H1 (cell line): ENCODE results near the gene NDUFB1. TPM values are rescaled to one million over a fixed set of nuclear protein-coding genes. Genes with fewer than 3 reads are reported as not detected.

ENCODE experiments used
- CTCF ChIA-PET: fragments of 300-600 bp; sonication (Branson Sonifier 250); formaldehyde crosslinking; loops from one replicate; lab custom pipeline; 2021; ENCODE audit not compliant: partially characterized antibody; lab: Charles Lee
- POLR2A ChIA-PET: fragments of 300-600 bp; sonication (Branson Sonifier 250); formaldehyde crosslinking; loops from one replicate; lab custom pipeline; 2021; ENCODE audit warnings: inconsistent platforms; ENCODE audit not compliant: partially characterized antibody; lab: Charles Lee
- DNase-seq, 2 experiments: peaks; one replicate each; pipeline versions ENCODE4 v3.0.0 to v3.0.0-alpha.2; 2010 to 2022; ENCODE audit warnings: low spot score in 2 of 2, low read depth in 1 of 2, mixed read lengths in 1 of 2
- FAIRE-seq: peaks from 2 replicates; lab custom pipeline; 2011; peaks lifted over from hg19 to GRCh38; lab: Jason Lieb, UNC
- H2AFZ ChIP-seq: 2 replicates; pipeline ENCODE4 v1.8.1; 2012; ENCODE audit warnings: low read length, inconsistent platforms
- H2AK5ac ChIP-seq: 2 replicates; pipeline ENCODE4 v1.6.1; 2013; ENCODE audit warnings: low read depth, low read length
- H2BK120ac ChIP-seq: replicated peaks from 2 replicates; pipeline ENCODE3; 2013; ENCODE audit warnings: low read depth, low read length, inconsistent platforms
- H2BK12ac ChIP-seq: 2 replicates; pipeline ENCODE4 v1.6.1; 2013; ENCODE audit warnings: low read depth, low read length
- H2BK15ac ChIP-seq: 2 replicates; pipeline ENCODE4 v1.6.1; 2013; ENCODE audit warnings: low read length
- H2BK20ac ChIP-seq: 2 replicates; pipeline ENCODE4 v1.6.1; 2013; ENCODE audit warnings: low read length
- H2BK5ac ChIP-seq: 2 replicates; pipeline ENCODE4 v1.6.1; 2013; ENCODE audit warnings: low read depth, low read length
- H3K14ac ChIP-seq: 2 replicates; pipeline ENCODE4 v1.6.1; 2013; ENCODE audit warnings: inconsistent platforms; ENCODE audit not compliant: insufficient read length
- H3K18ac ChIP-seq: 2 replicates; pipeline ENCODE4 v1.6.1; 2013; ENCODE audit warnings: low read length; ENCODE audit errors: extremely low read depth
- H3K23ac ChIP-seq: 2 replicates; pipeline ENCODE4 v1.6.1; 2013; ENCODE audit warnings: inconsistent platforms; ENCODE audit not compliant: insufficient read length
- H3K23me2 ChIP-seq: 2 replicates; pipeline ENCODE4 v1.6.1; 2013; ENCODE audit warnings: low read depth, low read length
- H3K27ac ChIP-seq: 2 replicates; pipeline ENCODE4 v1.6.1; 2011; ENCODE audit warnings: low read depth, low read length, inconsistent platforms
- H3K27me3 ChIP-seq, 4 experiments: replicated peaks in 1 of 4; 1 replicate in 1 of 4; 2 replicates in 3 of 4; pipeline versions ENCODE4 v1.6.1 to v1.8.1; 2011 to 2013; ENCODE audit warnings: low read length in 3 of 4, mild to moderate bottlenecking in 3 of 4, inconsistent platforms in 2 of 4, mixed read lengths in 2 of 4, moderate library complexity in 1 of 4; ENCODE audit not compliant: control insufficient read depth in 3 of 4, insufficient read depth in 3 of 4; ENCODE audit errors: extremely low read depth in 1 of 4
- H3K36me3 ChIP-seq, 4 experiments: 2 replicates each; pipeline versions ENCODE4 v1.6.1 to v1.8.1; 2011 to 2013; ENCODE audit warnings: mild to moderate bottlenecking in 4 of 4, low read length in 3 of 4, moderate library complexity in 2 of 4, control low read depth in 1 of 4, inconsistent platforms in 1 of 4; ENCODE audit not compliant: insufficient read depth in 4 of 4, control insufficient read depth in 2 of 4
- H3K4ac ChIP-seq: replicated peaks from 2 replicates; pipeline ENCODE3; 2013; ENCODE audit warnings: low read length, low read depth, mixed read lengths, inconsistent platforms; ENCODE audit not compliant: insufficient read length
- H3K4me1 ChIP-seq, 4 experiments: replicated peaks in 1 of 4; 1 replicate in 1 of 4; 2 replicates in 3 of 4; pipeline versions ENCODE4 v1.6.1 to v1.8.1; 2011 to 2013; ENCODE audit warnings: low read length in 3 of 4, inconsistent platforms in 2 of 4, mixed read lengths in 1 of 4; ENCODE audit not compliant: insufficient read depth in 4 of 4, control insufficient read depth in 3 of 4
- H3K4me2 ChIP-seq, 2 experiments: 2 replicates each; pipeline versions ENCODE4 v1.6.1 to v1.8.1; 2011 to 2013; ENCODE audit warnings: low read depth in 2 of 2, low read length in 2 of 2, control low read depth in 1 of 2, inconsistent platforms in 1 of 2, mild to moderate bottlenecking in 1 of 2; ENCODE audit not compliant: insufficient read depth in 1 of 2
- H3K4me3 ChIP-seq, 4 experiments: fragments of 200-600, 300-600 bp in 1 of 4; sonication (generic), shearing (Covaris generic), sonication (Bioruptor Twin) in 1 of 4; 2 replicates each; pipeline versions ENCODE4 v1.5.1 to v1.8.1; 2011 to 2016; ENCODE audit warnings: low read length in 4 of 4, low read depth in 3 of 4, control low read depth in 2 of 4, inconsistent platforms in 2 of 4, mild to moderate bottlenecking in 2 of 4, mixed read lengths in 1 of 4, moderate library complexity in 1 of 4; ENCODE audit not compliant: insufficient read depth in 2 of 4; ENCODE audit errors: extremely low read depth in 1 of 4
- H3K56ac ChIP-seq: replicated peaks from 2 replicates; pipeline ENCODE3; 2013; ENCODE audit warnings: low read depth, mild to moderate bottlenecking, mixed read lengths, low read length, inconsistent platforms; ENCODE audit not compliant: insufficient read length
- H3K79me1 ChIP-seq: 2 replicates; pipeline ENCODE4 v1.6.1; 2013; ENCODE audit warnings: low read depth, low read length, control low read depth
- H3K79me2 ChIP-seq, 2 experiments: 2 replicates each; pipeline versions ENCODE4 v1.6.1 to v1.8.1; 2012 to 2013; ENCODE audit warnings: low read length in 2 of 2, mild to moderate bottlenecking in 2 of 2, inconsistent platforms in 1 of 2; ENCODE audit not compliant: insufficient read depth in 2 of 2, control insufficient read depth in 1 of 2
- H3K9ac ChIP-seq, 4 experiments: replicated peaks in 1 of 4; 1 replicate in 1 of 4; 2 replicates in 3 of 4; pipeline versions ENCODE4 v1.6.1 to v1.8.1; 2011 to 2013; ENCODE audit warnings: low read depth in 3 of 4, low read length in 3 of 4, control low read depth in 2 of 4, mild to moderate bottlenecking in 2 of 4, moderate library complexity in 2 of 4, inconsistent platforms in 1 of 4; ENCODE audit errors: extremely low read depth in 1 of 4
- H3K9me3 ChIP-seq, 2 experiments: 2 replicates each; pipeline versions ENCODE4 v1.6.1 to v1.8.1; 2012 to 2013; ENCODE audit warnings: mild to moderate bottlenecking in 2 of 2, moderate library complexity in 2 of 2, control low read depth in 1 of 2, inconsistent platforms in 1 of 2, low read depth in 1 of 2, low read length in 1 of 2, mixed read lengths in 1 of 2; ENCODE audit not compliant: insufficient read depth in 2 of 2
- H4K20me1 ChIP-seq, 2 experiments: replicated peaks in 1 of 2; 2 replicates each; pipeline versions ENCODE3 to v1.8.1; 2011 to 2013; ENCODE audit warnings: inconsistent platforms in 2 of 2, low read length in 2 of 2, mild to moderate bottlenecking in 1 of 2; ENCODE audit not compliant: insufficient read depth in 2 of 2, control insufficient read depth in 1 of 2
- H4K5ac ChIP-seq: 2 replicates; pipeline ENCODE4 v1.6.1; 2013; ENCODE audit warnings: low read length, low read depth, mixed read lengths, inconsistent platforms; ENCODE audit not compliant: insufficient read length
- H4K8ac ChIP-seq: 2 replicates; pipeline ENCODE4 v1.8.0; 2013; ENCODE audit warnings: mild to moderate bottlenecking, moderate library complexity, low read length, inconsistent platforms; ENCODE audit not compliant: insufficient read depth; ENCODE audit errors: extremely low read depth
- H4K91ac ChIP-seq: replicated peaks from 2 replicates; pipeline ENCODE3; 2013; ENCODE audit warnings: low read length, mixed read lengths, inconsistent platforms; ENCODE audit not compliant: insufficient read length
- POLR2AphosphoS5 ChIP-seq: IDR thresholded peaks from 2 replicates; pipeline ENCODE4 v1.6.1; 2011; ENCODE audit warnings: low read depth, low read length
- RAD21 ChIP-seq, 2 experiments: IDR thresholded peaks in 1 of 2; conservative IDR thresholded peaks in 1 of 2; 2 replicates each; pipeline ENCODE4 v1.6.1; 2011; ENCODE audit warnings: low read depth in 2 of 2, low read length in 2 of 2, improper control_type of control experiment in 1 of 2, inconsistent platforms in 1 of 2, mild to moderate bottlenecking in 1 of 2, moderate library complexity in 1 of 2
- TAF7 ChIP-seq: optimal IDR thresholded peaks from 2 replicates; pipeline ENCODE3; 2011; ENCODE audit warnings: low read depth, mild to moderate bottlenecking, inconsistent platforms, low read length, moderate library complexity, borderline replicate concordance
- WGBS, 2 experiments: shearing (Covaris generic) in 1 of 2; methylation state at CpG; one replicate each; pipeline versions ENCODE4 v1.1.6 to v1.1.7; 2013 to 2015; ENCODE audit warnings: low lambda C conversion rate in 2 of 2, mixed read lengths in 2 of 2, inconsistent platforms in 1 of 2, low coverage in 1 of 2, missing lambda C conversion rate in 1 of 2; ENCODE audit not compliant: insufficient replicate concordance in 2 of 2, insufficient coverage in 1 of 2, insufficient read length in 1 of 2; ENCODE audit errors: extremely low coverage in 1 of 2, missing lambda C conversion rate in 1 of 2; 5-methylcytosine and 5-hydroxymethylcytosine counted together
- polyA plus RNA-seq, 7 experiments: library from polyadenylated mRNA; depleted of rRNA in 3 of 7; stranded (reverse) in 5 of 7; unstranded in 2 of 7; fragments of >200 nt in 5 of 7; fragments of 200-250 nt in 2 of 7; gene quantifications; 1 replicate in 5 of 7; 2 replicates in 1 of 7; 4 replicates in 1 of 7; pipeline versions ENCODE4 v1.2.1 to v1.2.3, GENCODE V29; 2011 to 2013; ENCODE audit warnings: missing spikeins in 2 of 7, mixed read lengths in 2 of 7
- total RNA-seq: library from RNA; stranded (reverse); fragmentation: NEBNext Ultra II Directional; extraction: Animal tissue kit (Norgen Biotek cat#: 25700); gene quantifications from 2 replicates; pipeline ENCODE4 v1.2.1, GENCODE V29; 2021
- TF ChIP-seq, protein P1 (sequence below), 3 experiments: IDR thresholded peaks; 1 replicate in 2 of 3; 2 replicates in 1 of 3; pipeline versions ENCODE4 v1.5.1 to v1.6.1; 2011; ENCODE audit warnings: low read length in 3 of 3, mild to moderate bottlenecking in 3 of 3, inconsistent platforms in 2 of 3, low read depth in 1 of 3, moderate library complexity in 1 of 3; ENCODE audit not compliant: insufficient read depth in 1 of 3; ENCODE audit errors: control extremely low read depth in 1 of 3

The NDUFB1 gene
- total and polyA plus RNA-seq, 2 of the 8 experiments (the other 6 are each of a cell fraction or from before 2014, with no cell fraction given): 124 to 271 TPM

DNA sequence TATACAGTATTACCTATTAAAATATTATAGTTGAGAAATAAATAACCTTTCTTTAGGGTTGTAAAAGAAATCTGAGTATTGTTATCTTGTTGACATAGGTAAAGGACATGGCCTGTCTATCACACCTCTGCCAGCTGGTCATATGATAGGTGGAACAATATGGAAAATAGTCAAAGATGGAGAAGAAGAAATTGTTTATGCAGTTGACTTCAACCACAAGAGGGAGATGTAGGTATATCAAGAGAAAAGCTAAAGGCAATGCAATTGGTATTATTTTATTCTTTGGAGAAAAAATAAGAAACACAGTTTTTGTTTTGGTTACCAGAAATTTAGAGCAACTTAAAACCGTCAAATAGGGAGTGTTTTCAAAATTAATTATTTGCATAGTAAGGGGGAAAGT lies 13.8 kb upstream of the NDUFB1 start:
- H2BK5ac ChIP-seq: no peak overlapping the region
- H3K14ac ChIP-seq: no peak overlapping the region
- H3K27ac ChIP-seq: no peak overlapping the region
- no peak overlapping the region for H3K23ac ChIP-seq
- H2BK20ac ChIP-seq: no peak overlapping the region
- H3K4ac ChIP-seq: no peak overlapping the region
- DNase-seq (no peak), FAIRE-seq (no peak)
- no peak overlapping the region for H2BK12ac ChIP-seq
- H3K23me2 ChIP-seq: no peaks in the 10 kb centered on the region
- 100% methylated on average over 1 of the region's 1 CpG; no CpG with 5 or more reads in 1 of the 2 experiments for WGBS, 2 experiments
- no peak overlapping the region for H3K4me3 ChIP-seq
- no peaks in the 10 kb centered on the region for H3K79me2 ChIP-seq
- no peaks in the 10 kb centered on the region for H3K9me3 ChIP-seq
- no peak overlapping the region for H3K9ac ChIP-seq
- H3K4me2 ChIP-seq: no peak overlapping the region
- H4K8ac ChIP-seq: no peak overlapping the region
- no peak overlapping the region for H4K91ac ChIP-seq
- ChIA-PET POLR2A (interaction anchor here (1.2 to 4.6 kb wide), 3 partner anchors 10 to 217 kb away, joined by 3 to 36 read pairs (median 4); partner anchors contain the start of genes CPSF2 and NDUFB1), CTCF (interaction anchor here (0.6 to 2.4 kb wide), 6 partner anchors 18 to 641 kb away, joined by 3 to 7 read pairs (median 4); no protein-coding TSS in a partner anchor)
- H4K5ac ChIP-seq: no peak overlapping the region
- no peak overlapping the region for H2AK5ac ChIP-seq
- H2BK120ac ChIP-seq: no peak overlapping the region
- no peaks in the 10 kb centered on the region for H3K4me1 ChIP-seq
- no peak overlapping the region for H3K56ac ChIP-seq
- H2BK15ac ChIP-seq: no peak overlapping the region
- no peak overlapping the region for H3K18ac ChIP-seq
- TF ChIP-seq RAD21 (IDR thresholded peaks at IDR 0.05 in 1 of 2, conservative IDR thresholded peaks at IDR 0.05 in 1 of 2; ENCODE audit: low read depth in 2 of 2, low read length in 2 of 2): peak in 1 of 2 experiments; percentile 35; a peak in 3 of 4 replicates
- TF ChIP-seq TAF7: no peak
- no peak for TF ChIP-seq POLR2AphosphoS5
- TF ChIP-seq, protein P1, sequence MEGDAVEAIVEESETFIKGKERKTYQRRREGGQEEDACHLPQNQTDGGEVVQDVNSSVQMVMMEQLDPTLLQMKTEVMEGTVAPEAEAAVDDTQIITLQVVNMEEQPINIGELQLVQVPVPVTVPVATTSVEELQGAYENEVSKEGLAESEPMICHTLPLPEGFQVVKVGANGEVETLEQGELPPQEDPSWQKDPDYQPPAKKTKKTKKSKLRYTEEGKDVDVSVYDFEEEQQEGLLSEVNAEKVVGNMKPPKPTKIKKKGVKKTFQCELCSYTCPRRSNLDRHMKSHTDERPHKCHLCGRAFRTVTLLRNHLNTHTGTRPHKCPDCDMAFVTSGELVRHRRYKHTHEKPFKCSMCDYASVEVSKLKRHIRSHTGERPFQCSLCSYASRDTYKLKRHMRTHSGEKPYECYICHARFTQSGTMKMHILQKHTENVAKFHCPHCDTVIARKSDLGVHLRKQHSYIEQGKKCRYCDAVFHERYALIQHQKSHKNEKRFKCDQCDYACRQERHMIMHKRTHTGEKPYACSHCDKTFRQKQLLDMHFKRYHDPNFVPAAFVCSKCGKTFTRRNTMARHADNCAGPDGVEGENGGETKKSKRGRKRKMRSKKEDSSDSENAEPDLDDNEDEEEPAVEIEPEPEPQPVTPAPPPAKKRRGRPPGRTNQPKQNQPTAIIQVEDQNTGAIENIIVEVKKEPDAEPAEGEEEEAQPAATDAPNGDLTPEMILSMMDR (IDR thresholded peaks at IDR 0.05; ENCODE audit: control extremely low read depth in 1 of 3, insufficient read depth in 1 of 3, low read depth in 1 of 3, low read length in 3 of 3): peak in 1 of 3 experiments; percentile 30; a peak in 1 of 4 replicates
- no peaks in the 10 kb centered on the region for H4K20me1 ChIP-seq
- no peak overlapping the region for H2AFZ ChIP-seq
- peaks cover 15 to 85% (median 60%) of the 10 kb centered on the region in 4 experiments; a peak in 7 of 8 replicates for H3K36me3 ChIP-seq
- no peaks in the 10 kb centered on the region for H3K27me3 ChIP-seq
- H3K79me1 ChIP-seq: no peaks in the 10 kb centered on the region
